Suprapubic skin (tissue), 4 donors: Measurements from ENCODE around the gene PLA2G5.

ENCODE experiments used
- CTCF ChIP-seq, 2 donors: fragments of 200-600 bp in 1 of 2; fragments of 450-650 bp in 1 of 2; sonication (generic) in 1 of 2; IDR thresholded peaks; one replicate each; pipeline ENCODE4 v1.5.1; 2016 to 2019; ENCODE audit warnings: antibody characterized with exemption in 2 of 2, mild to moderate bottlenecking in 1 of 2, moderate library complexity in 1 of 2
- EP300 ChIP-seq: sonication (generic); formaldehyde crosslinking; IDR thresholded peaks from one replicate; pipeline ENCODE4 v1.6.1; 2017; ENCODE audit warnings: antibody characterized with exemption
- POLR2A ChIP-seq, 2 donors: fragments of 450-650 bp; IDR thresholded peaks; one replicate each; pipeline ENCODE4 v1.6.1; 2017; ENCODE audit warnings: antibody characterized with exemption in 2 of 2, mild to moderate bottlenecking in 2 of 2, moderate library complexity in 2 of 2
- POLR2AphosphoS5 ChIP-seq, 3 donors: sonication (generic); formaldehyde crosslinking; IDR thresholded peaks; one replicate each; pipeline ENCODE4 v1.6.1; 2017; ENCODE audit warnings: antibody characterized with exemption in 3 of 3

- TF ChIP-seq CTCF (IDR thresholded peaks at IDR 0.05) (no peak), POLR2A (IDR thresholded peaks at IDR 0.05) (no peak), POLR2AphosphoS5 (IDR thresholded peaks at IDR 0.05) (no peak), EP300 (no peak)
Observed at GRCh38 chr1:20037877-20038276, 32.1 kb upstream of the PLA2G5 start.
